Left hindlimb (tissue), 1 donor: ENCODE data around the gene KAT2A.
"Not testable (repeated sequence)": the region's sequence is repeated elsewhere in the genome, so short reads cannot be mapped to it uniquely, and the experiment has no call there.

Experiments
- DNase-seq: peaks from one replicate; pipeline ENCODE4 v3.0.0-alpha.2; 2018

The KAT2A gene

GRCh38 chr17:42120770-42121769 lies at the start of gene KAT2A:
TSS of gene KAT2A (minus strand) at chr17:42121367. CDS start at chr17:42121304, 63 bp downstream.
- DNase-seq = peak; percentile 88

GRCh38 chr17:42169351-42169750 lies 48.2 kb upstream of the KAT2A start:
- no peak for DNase-seq

GRCh38 chr17:42167807-42168206 lies 46.6 kb upstream of the KAT2A start:
- no peak for DNase-seq

- no peak for DNase-seq
Measured at GRCh38 chr17:42166196-42166763, 45.1 kb upstream of the KAT2A start.

GRCh38 chr17:42165751-42166150 lies 44.6 kb upstream of the KAT2A start:
- no peak for DNase-seq

- no peak for DNase-seq
Measured at GRCh38 chr17:42163696-42164407, 42.7 kb upstream of the KAT2A start.

GRCh38 chr17:42163113-42163512 lies 41.9 kb upstream of the KAT2A start:
- no peak for DNase-seq

- no peak for DNase-seq
Measured at GRCh38 chr17:42160531-42160910, 39.4 kb upstream of the KAT2A start.

- no peak for DNase-seq
Measured at GRCh38 chr17:42159796-42160530, 38.8 kb upstream of the KAT2A start.

- no peak for DNase-seq
Measured at GRCh38 chr17:42155614-42156045, 34.5 kb upstream of the KAT2A start.

GRCh38 chr17:42153919-42154742 lies 33.0 kb upstream of the KAT2A start:
- no peak for DNase-seq

- no peak for DNase-seq
Measured at GRCh38 chr17:42146911-42147607, 25.9 kb upstream of the KAT2A start.

GRCh38 chr17:42143138-42143537 lies 22.0 kb upstream of the KAT2A start:
- not testable (repeated sequence) for DNase-seq

GRCh38 chr17:42142371-42142896 lies 21.3 kb upstream of the KAT2A start:
- no peak for DNase-seq

- DNase-seq = no peak
Measured at GRCh38 chr17:42141382-42141781, 20.2 kb upstream of the KAT2A start.

GRCh38 chr17:42140690-42141089 lies 19.5 kb upstream of the KAT2A start:
- DNase-seq = not testable (repeated sequence)

- no peak for DNase-seq
Measured at GRCh38 chr17:42138749-42139492, 17.8 kb upstream of the KAT2A start.

- no peak for DNase-seq
Measured at GRCh38 chr17:42136654-42137051, 15.5 kb upstream of the KAT2A start.

- DNase-seq = no peak
Measured at GRCh38 chr17:42135664-42136653, 14.8 kb upstream of the KAT2A start.
